HepG2 (cell line): Measurements from ENCODE around the gene TMCC1. TPM values are rescaled to one million over a fixed set of nuclear protein-coding genes. Genes with fewer than 3 reads are reported as not detected.

ENCODE experiments used
- ATAC-seq: fragments of 200-7000 bp; cut with Tn5 transposase; 3 replicates; pipeline ENCODE4 v1.9.1; 2020; ENCODE audit warnings: mild to moderate bottlenecking, moderate library complexity
- BruUV-seq: library from RNA; stranded (reverse); fragments of 400-500 nt; replicated peaks from 2 replicates; lab custom pipeline; 2021; lab: Mats Ljungman, UMichigan
- CTCF ChIA-PET: fragments of 300-600 bp; formaldehyde crosslinking; extraction: SDS; loops from one replicate; lab custom pipeline; 2021; ENCODE audit warnings: low total read pairs, inconsistent platforms, low intra/inter-chr PET ratio; lab: Yijun Ruan, JAX
- POLR2A ChIA-PET: fragments of 350-600 bp; sonication (Branson Sonifier 250); formaldehyde crosslinking; loops from one replicate; lab custom pipeline; 2020; ENCODE audit warnings: antibody characterized with exemption, inconsistent platforms; lab: Yijun Ruan, JAX
- DNase-seq: peaks from one replicate; pipeline ENCODE4 v3.0.0-alpha.2; 2015; ENCODE audit warnings: low spot score
- FAIRE-seq: peaks from 3 replicates; lab custom pipeline; 2011; peaks lifted over from hg19 to GRCh38; lab: Jason Lieb, UNC
- H2AFZ ChIP-seq: one replicate; pipeline ENCODE4 v1.6.1; 2011; ENCODE audit warnings: low read length, inconsistent platforms
- H3K27ac ChIP-seq: fragments of 300-600 bp; 3 replicates; pipeline ENCODE4 v1.8.0; 2011; ENCODE audit warnings: mixed run types, mild to moderate bottlenecking, mixed read lengths, low read length, inconsistent platforms; ENCODE audit not compliant: insufficient read depth; ENCODE audit errors: extremely low read length
- H3K27me3 ChIP-seq, 2 experiments: fragments of 200-600 bp in 1 of 2; 2 replicates in 1 of 2; 3 replicates in 1 of 2; pipeline versions ENCODE4 v1.6.0 to v1.8.0; 2011; ENCODE audit warnings: low read length in 2 of 2, mild to moderate bottlenecking in 2 of 2, moderate library complexity in 2 of 2, inconsistent platforms in 1 of 2; ENCODE audit not compliant: insufficient read depth in 2 of 2, control insufficient read depth in 1 of 2
- H3K36me3 ChIP-seq, 2 experiments: fragments of 200-600 bp in 1 of 2; replicated peaks in 1 of 2; 2 replicates in 1 of 2; 3 replicates in 1 of 2; pipeline versions ENCODE4 v1.5.1 to v1.8.0; 2011; ENCODE audit warnings: low read length in 2 of 2, inconsistent platforms in 1 of 2; ENCODE audit not compliant: insufficient read depth in 2 of 2, control insufficient read depth in 1 of 2
- H3K4me1 ChIP-seq: 2 replicates; pipeline ENCODE4 v1.5.1; 2012; ENCODE audit warnings: low read length, inconsistent platforms; ENCODE audit not compliant: insufficient read depth
- H3K4me2 ChIP-seq: 2 replicates; pipeline ENCODE4 v1.6.0; 2011; ENCODE audit warnings: low read depth, low read length, inconsistent platforms
- H3K4me3 ChIP-seq, 3 experiments: fragments of 200-600 bp in 1 of 3; sonication (generic), shearing (Covaris generic) in 1 of 3; replicated peaks in 1 of 3; 2 replicates each; pipeline ENCODE4 v1.5.1; 2011 to 2016; ENCODE audit warnings: low read length in 3 of 3, inconsistent platforms in 2 of 3, low read depth in 2 of 3, mild to moderate bottlenecking in 2 of 3, control low read depth in 1 of 3, mixed read lengths in 1 of 3; ENCODE audit not compliant: insufficient read depth in 1 of 3
- H3K79me2 ChIP-seq: one replicate; pipeline ENCODE4 v1.6.1; 2011; ENCODE audit warnings: low read length, inconsistent platforms; ENCODE audit not compliant: insufficient read depth
- H3K9ac ChIP-seq: 2 replicates; pipeline ENCODE4 v1.6.0; 2011; ENCODE audit warnings: mild to moderate bottlenecking, low read depth, low read length, inconsistent platforms; ENCODE audit not compliant: insufficient read depth
- H3K9me3 ChIP-seq: 2 replicates; pipeline ENCODE4 v1.5.1; 2012; ENCODE audit warnings: mild to moderate bottlenecking, low read length
- H4K20me1 ChIP-seq: 2 replicates; pipeline ENCODE4 v1.6.0; 2011; ENCODE audit warnings: inconsistent platforms, mild to moderate bottlenecking, low read length, moderate library complexity; ENCODE audit not compliant: insufficient read depth
- ELF1 ChIP-seq: sonication (generic); formaldehyde crosslinking; IDR thresholded peaks from 2 replicates; pipeline ENCODE4 v1.4.0; 2020; ENCODE audit warnings: missing genetic modification reagents
- HDAC1 ChIP-seq: sonication (generic); formaldehyde crosslinking; IDR thresholded peaks from 2 replicates; pipeline ENCODE4 v1.5.1; 2020; ENCODE audit warnings: mild to moderate bottlenecking, missing genetic modification reagents
- MYC ChIP-seq: sonication (generic); formaldehyde crosslinking; IDR thresholded peaks from 2 replicates; pipeline ENCODE4 v1.9.0; 2021; ENCODE audit warnings: missing genetic modification reagents, borderline replicate concordance
- RBM39 ChIP-seq: fragments of 200-400 bp; formaldehyde crosslinking; IDR thresholded peaks from one replicate; pipeline ENCODE4 v1.6.1; 2018; ENCODE audit warnings: antibody characterized with exemption, mild to moderate bottlenecking, low read depth, low read length; ENCODE audit not compliant: poor library complexity, severe bottlenecking
- RCOR2 ChIP-seq: IDR thresholded peaks from 2 replicates; pipeline ENCODE4 v1.6.1; 2016; ENCODE audit warnings: missing biosample characterization, missing genetic modification reagents
- RELA ChIP-seq: sonication (generic); formaldehyde crosslinking; IDR thresholded peaks from 2 replicates; pipeline ENCODE4 v1.4.0; 2020; ENCODE audit warnings: missing genetic modification reagents
- TBL1XR1 ChIP-seq: fragments of 150-350 bp; IDR thresholded peaks from 2 replicates; pipeline ENCODE4 v1.6.1; 2014; ENCODE audit warnings: borderline replicate concordance, low read length; ENCODE audit not compliant: partially characterized antibody
- XRCC5 ChIP-seq: fragments of 200-400 bp; formaldehyde crosslinking; optimal IDR thresholded peaks from 2 replicates; pipeline ENCODE3; 2017; ENCODE audit warnings: mild to moderate bottlenecking, low read length
- ZFP82 ChIP-seq: sonication (generic); formaldehyde crosslinking; IDR thresholded peaks from 2 replicates; pipeline ENCODE4 v1.5.1; 2020; ENCODE audit warnings: mild to moderate bottlenecking, missing genetic modification reagents, borderline replicate concordance
- ZNF326 ChIP-seq: sonication (generic); formaldehyde crosslinking; IDR thresholded peaks from 2 replicates; pipeline ENCODE4 v1.4.0; 2020; ENCODE audit warnings: missing genetic modification reagents, borderline replicate concordance
- ZNF441 ChIP-seq: sonication (generic); formaldehyde crosslinking; IDR thresholded peaks from 2 replicates; pipeline ENCODE4 v1.7.0; 2021; ENCODE audit warnings: missing genetic modification reagents, borderline replicate concordance
- ZNF615 ChIP-seq: sonication (generic); formaldehyde crosslinking; IDR thresholded peaks from 2 replicates; pipeline ENCODE4 v1.5.0; 2020; ENCODE audit warnings: mild to moderate bottlenecking, missing genetic modification reagents, borderline replicate concordance
- ZNF841 ChIP-seq: sonication (generic); formaldehyde crosslinking; IDR thresholded peaks from 2 replicates; pipeline ENCODE4 v1.8.1; 2023; ENCODE audit warnings: missing genetic modification reagents, borderline replicate concordance
- WGBS: methylation state at CpG from one replicate; pipeline ENCODE4 v1.1.6; 2017; ENCODE audit warnings: low lambda C conversion rate; 5-methylcytosine and 5-hydroxymethylcytosine counted together
- in situ Hi-C: cut with HindIII; loops from 2 replicates; pipeline ENCODE4 v1.10.0; 2017; ENCODE audit warnings: low pct_unique_long_range_greater_than_20kb; ENCODE audit not compliant: extremely low pct_ligation_motif_present
- intact Hi-C: fragments of 100-400 bp; cut with micrococcal nuclease; formaldehyde crosslinking; loops from one replicate; pipeline ENCODE4 v1.10.0; 2022; ENCODE audit not compliant: unreplicated experiment
- polyA plus RNA-seq, 8 experiments: library from polyadenylated mRNA; depleted of rRNA in 3 of 8; stranded (reverse) in 7 of 8; unstranded in 1 of 8; fragments of >200 nt; fragmentation: Illumina TruSeq in 4 of 8; extraction: Trizol in 4 of 8; gene quantifications; 2 replicates each; pipeline versions ENCODE4 v1.2.1 to v1.2.3, GENCODE V29; 2011 to 2016; ENCODE audit warnings: low read depth in 4 of 8, missing spikeins in 1 of 8, mixed read lengths in 1 of 8; ENCODE audit not compliant: insufficient read depth in 1 of 8
- total RNA-seq, 5 experiments: library from RNA; depleted of rRNA; stranded (reverse); fragments of >200 nt; fragmentation: Illumina TruSeq; extraction: Trizol; gene quantifications; 2 replicates each; pipeline ENCODE4 v1.2.3, GENCODE V29; 2016; ENCODE audit warnings: low read depth in 1 of 5
- TF ChIP-seq, protein P1 (sequence below): sonication (generic); formaldehyde crosslinking; IDR thresholded peaks from 2 replicates; pipeline ENCODE4 v1.4.0; 2020; ENCODE audit warnings: mild to moderate bottlenecking, low read depth, missing genetic modification reagents
- TF ChIP-seq, protein P2 (sequence below): sonication (generic); formaldehyde crosslinking; IDR thresholded peaks from 2 replicates; pipeline ENCODE4 v1.5.0; 2020; ENCODE audit warnings: missing genetic modification reagents

TMCC1 gene
- total and polyA plus RNA-seq, 2 of the 13 experiments (the other 11 are each of a cell fraction or from before 2014, with no cell fraction given) = 12.1 to 264 TPM

DNA sequence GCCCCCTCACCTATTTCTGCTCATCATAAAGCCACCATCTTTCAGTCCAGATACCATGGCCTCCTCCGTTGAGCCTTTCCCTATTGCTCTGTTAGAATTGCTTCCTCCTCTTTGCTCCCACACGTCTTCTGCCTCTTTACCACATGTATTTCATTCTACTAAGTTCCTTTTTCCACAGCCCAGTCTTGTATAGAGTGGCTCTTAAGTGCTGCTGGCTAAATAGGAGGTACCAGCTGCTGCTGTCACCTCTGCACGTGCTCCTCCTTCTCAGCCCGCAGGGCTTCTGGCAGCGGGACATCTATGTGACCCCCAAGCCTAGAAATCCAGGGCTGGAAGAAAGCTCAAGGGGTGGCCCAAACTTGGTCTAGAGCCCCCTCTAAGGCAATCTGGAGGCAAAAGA lies 248.2 kb downstream of the TMCC1 start:
- no TSS peak for BruUV-seq
- Histone ChIP-seq H3K36me3 (peaks cover 0 to under 1% of the 10 kb centered on the region in 2 experiments; a peak in 3 of 5 replicates), H3K4me1 (peaks cover 31% of the 10 kb centered on the region), H4K20me1 (peaks cover 15% of the 10 kb centered on the region), H3K9ac (no peak overlapping the region), H3K4me3 (no peak overlapping the region), H2AFZ (no peak overlapping the region), H3K27me3 (no peaks in the 10 kb centered on the region), H3K27ac (no peak overlapping the region), H3K9me3 (no peaks in the 10 kb centered on the region), H3K4me2 (no peak overlapping the region), H3K79me2 (no peaks in the 10 kb centered on the region)
- 85% methylated on average over 5 of the region's 5 CpGs for WGBS
- POLR2A ChIA-PET = no interaction called here
- in situ Hi-C loops = no loop called here
- ATAC-seq (no peak), DNase-seq (no peak), FAIRE-seq (no peak)
- CTCF ChIA-PET = no interaction called here
- TF ChIP-seq, protein P1, sequence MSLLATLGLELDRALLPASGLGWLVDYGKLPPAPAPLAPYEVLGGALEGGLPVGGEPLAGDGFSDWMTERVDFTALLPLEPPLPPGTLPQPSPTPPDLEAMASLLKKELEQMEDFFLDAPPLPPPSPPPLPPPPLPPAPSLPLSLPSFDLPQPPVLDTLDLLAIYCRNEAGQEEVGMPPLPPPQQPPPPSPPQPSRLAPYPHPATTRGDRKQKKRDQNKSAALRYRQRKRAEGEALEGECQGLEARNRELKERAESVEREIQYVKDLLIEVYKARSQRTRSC (CRISPR knock-in tag) = no peak
- no peak for TF ChIP-seq TBL1XR1
- TF ChIP-seq RELA (CRISPR knock-in tag) = no peak
- no peak for TF ChIP-seq RCOR2 (CRISPR knock-in tag)
- TF ChIP-seq ZFP82 = no peak
- no peak for TF ChIP-seq ELF1 (CRISPR knock-in tag)
- TF ChIP-seq ZNF441 = no peak
- TF ChIP-seq, protein P2, sequence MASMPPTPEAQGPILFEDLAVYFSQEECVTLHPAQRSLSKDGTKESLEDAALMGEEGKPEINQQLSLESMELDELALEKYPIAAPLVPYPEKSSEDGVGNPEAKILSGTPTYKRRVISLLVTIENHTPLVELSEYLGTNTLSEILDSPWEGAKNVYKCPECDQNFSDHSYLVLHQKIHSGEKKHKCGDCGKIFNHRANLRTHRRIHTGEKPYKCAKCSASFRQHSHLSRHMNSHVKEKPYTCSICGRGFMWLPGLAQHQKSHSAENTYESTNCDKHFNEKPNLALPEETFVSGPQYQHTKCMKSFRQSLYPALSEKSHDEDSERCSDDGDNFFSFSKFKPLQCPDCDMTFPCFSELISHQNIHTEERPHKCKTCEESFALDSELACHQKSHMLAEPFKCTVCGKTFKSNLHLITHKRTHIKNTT (CRISPR knock-in tag) = no peak
- no peak for TF ChIP-seq MYC (CRISPR knock-in tag)
- TF ChIP-seq XRCC5 = no peak
- TF ChIP-seq ZNF841 (CRISPR knock-in tag) = no peak
- no peak for TF ChIP-seq RBM39
- TF ChIP-seq ZNF615 (CRISPR knock-in tag) = no peak
- TF ChIP-seq ZNF326 (CRISPR knock-in tag) = no peak
- no peak for TF ChIP-seq HDAC1 (CRISPR knock-in tag)
- intact Hi-C loops = loop anchor here (5.0 kb wide), 1 partner anchor 287 kb away; no protein-coding TSS in a partner anchor
